K562 (cell line): ENCODE measurements around the gene ZER1.

Source experiments
- MXI1 ChIP-seq: IDR thresholded peaks from 2 replicates; pipeline ENCODE4 v1.6.1; 2011; ENCODE audit warnings: low read depth, mild to moderate bottlenecking, improper control_type of control experiment, low read length
- SRF ChIP-seq, 2 experiments: fragments of 250-450, 450-650 bp in 1 of 2; sonication (Bioruptor Pico) in 1 of 2; sonication (generic) in 1 of 2; formaldehyde crosslinking; IDR thresholded peaks; 2 replicates each; pipeline versions ENCODE4 v1.5.0 to v1.5.1; 2020 to 2022; ENCODE audit warnings: mild to moderate bottlenecking in 1 of 2, missing genetic modification reagents in 1 of 2

DNA sequence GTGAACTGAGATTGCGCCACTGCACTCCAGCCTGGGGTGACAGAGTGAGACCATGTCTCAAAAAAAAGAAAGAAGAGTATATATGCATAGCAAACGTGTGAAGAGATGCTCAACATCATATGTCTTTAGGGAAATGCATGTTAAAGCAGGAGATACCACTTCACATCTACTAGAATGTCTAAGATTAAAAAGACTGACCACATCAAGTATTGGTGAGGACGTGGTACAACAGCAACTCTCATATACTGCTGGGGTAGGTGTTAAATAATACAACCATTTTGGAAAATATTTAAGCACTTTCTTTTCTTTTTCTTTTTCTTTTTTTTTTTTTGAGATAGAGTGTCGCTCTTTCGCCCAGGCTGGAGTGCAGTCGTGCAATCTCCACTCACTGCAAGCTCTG is 13.7 kb upstream of the ZER1 start:
- TF ChIP-seq MXI1 = no peak
- no peak for TF ChIP-seq SRF (CRISPR knock-in tag; IDR thresholded peaks at IDR 0.05)
